C4-2B (cell line): Measurements from ENCODE around the gene ACOXL.
A peak's percentile ranks its signal among the peaks of the same experiment; 100 is the strongest.

ENCODE experiments used
- H3K27ac ChIP-seq: fragments of 450-650 bp; 2 replicates; pipeline ENCODE4 v1.5.1; 2017
- CTCF ChIP-seq: fragments of 450-650 bp; conservative IDR thresholded peaks from 2 replicates; pipeline ENCODE4 v1.5.1; 2017; ENCODE audit warnings: mild to moderate bottlenecking
- ZFX ChIP-seq: fragments of 450-650 bp; IDR thresholded peaks from 2 replicates; pipeline ENCODE4 v1.6.1; 2017

The ACOXL gene

DNA sequence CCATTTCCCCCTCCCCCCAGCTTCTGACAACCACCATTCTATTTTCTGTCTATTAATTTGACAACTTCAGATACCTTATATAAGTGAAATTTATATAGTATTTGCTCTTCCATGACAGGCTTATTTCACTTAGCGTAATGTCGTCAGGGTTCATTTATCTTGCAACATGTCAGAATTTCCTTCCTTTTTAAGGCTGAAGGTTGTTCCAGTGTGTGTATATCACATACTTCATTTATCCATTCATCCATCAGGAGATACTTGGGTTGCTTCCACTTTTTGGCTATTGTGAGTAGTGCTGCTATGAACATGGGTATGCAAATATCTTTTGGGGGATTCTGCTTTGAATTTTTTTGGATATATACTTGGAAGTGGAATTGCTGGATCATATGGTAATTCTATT, 395.7 kb downstream of the ACOXL start:
- TF ChIP-seq ZFX (no peak), CTCF (no peak)
- H3K27ac ChIP-seq = no peak overlapping the region

GRCh38 chr2:111133603-111134002, 401.2 kb downstream of the ACOXL start:
- H3K27ac ChIP-seq = no peak overlapping the region
- TF ChIP-seq ZFX = no peak
- TF ChIP-seq CTCF = no peak

- peak; percentile 34 for TF ChIP-seq CTCF
- TF ChIP-seq ZFX = no peak
- no peak overlapping the region for H3K27ac ChIP-seq
These were observed 401.7 kb downstream of the ACOXL start for GRCh38 chr2:111134055-111134454.

DNA sequence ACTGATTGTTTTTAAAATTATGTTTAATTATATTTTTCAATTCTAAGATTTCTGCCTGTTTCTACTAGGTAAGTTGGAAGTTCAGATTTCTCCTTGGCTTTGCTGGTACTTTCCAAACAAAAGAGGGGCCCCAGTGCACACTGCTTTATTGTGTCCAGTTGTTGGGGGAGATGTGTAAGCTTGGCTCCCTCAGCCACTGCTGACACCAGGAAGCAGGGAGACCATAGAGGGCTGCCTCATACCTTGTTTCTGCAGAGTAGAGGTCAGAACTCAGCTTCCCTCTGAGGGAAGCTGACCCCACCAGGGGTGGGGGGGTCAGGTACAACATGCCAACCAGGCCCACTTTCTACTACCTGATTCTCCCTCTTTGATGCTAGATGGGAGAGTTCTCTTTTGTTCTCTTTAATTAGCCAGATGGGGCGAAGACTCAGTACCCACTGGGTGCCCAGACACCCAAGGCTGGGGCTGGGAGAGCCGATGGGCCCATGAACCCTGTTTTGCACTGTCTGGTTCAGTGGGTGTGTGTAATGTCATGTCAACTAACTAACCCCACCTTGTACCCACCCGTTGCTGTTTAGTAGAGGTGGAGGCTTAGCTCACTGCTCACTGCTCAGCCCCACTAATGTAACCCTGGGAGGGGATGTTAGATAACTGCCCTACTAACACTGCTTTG, 403.0 kb downstream of the ACOXL start:
- no peak for TF ChIP-seq ZFX
- no peak for TF ChIP-seq CTCF
- no peak overlapping the region for H3K27ac ChIP-seq

DNA sequence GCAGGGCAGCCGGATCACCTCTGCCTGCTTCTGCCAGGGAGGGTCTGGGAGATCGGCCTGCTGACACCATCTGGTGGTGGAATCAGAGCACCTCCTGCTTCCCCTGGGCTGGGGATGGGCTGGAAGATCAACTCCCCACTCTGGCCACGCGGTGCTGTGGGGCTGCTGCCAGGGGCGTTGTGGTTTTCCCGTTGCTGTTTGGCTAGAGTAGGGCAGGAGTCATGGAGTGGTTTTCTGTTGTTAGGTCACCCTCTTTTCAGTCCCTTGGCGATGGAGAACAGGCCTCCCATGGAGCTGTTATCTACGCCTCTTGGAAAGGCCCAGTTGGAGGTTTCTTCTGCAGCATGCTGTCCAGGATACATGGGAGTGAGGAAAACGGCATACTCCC, 403.5 kb downstream of the ACOXL start:
- TF ChIP-seq CTCF (no peak), ZFX (no peak)

DNA sequence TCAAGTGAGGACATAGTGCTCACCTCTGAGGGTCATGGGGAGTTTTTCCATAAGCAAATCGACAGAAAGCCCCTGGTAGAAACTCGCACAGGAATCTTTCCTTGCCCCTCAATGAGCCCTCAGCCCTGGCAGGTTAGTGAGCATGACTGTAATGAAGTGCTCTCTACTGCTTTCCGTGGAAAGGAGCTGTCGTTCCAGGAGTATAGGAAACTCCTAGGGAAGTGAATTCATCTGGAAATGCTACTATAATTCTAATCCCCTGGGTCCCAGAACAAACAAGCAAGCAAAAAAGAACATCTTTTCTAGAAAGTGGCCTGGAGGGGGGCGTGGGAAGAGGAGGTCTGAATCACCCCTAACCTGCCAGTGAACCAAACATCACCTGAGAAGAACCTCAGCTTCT, 406.5 kb downstream of the ACOXL start:
- peak overlapping the region; percentile 79 for H3K27ac ChIP-seq
- no peak for TF ChIP-seq ZFX
- TF ChIP-seq CTCF = no peak

More for the DNA sequence above, 403.5 kb downstream of the ACOXL start:
- no peak overlapping the region for H3K27ac ChIP-seq

GRCh38 chr2:111139637-111140317, 407.4 kb downstream of the ACOXL start:
- peak overlapping the region; percentile 79 for H3K27ac ChIP-seq
- no peak for TF ChIP-seq CTCF
- no peak for TF ChIP-seq ZFX
